NOMO-1 treated with dmso at 0.1 percent for 144 hours (cell line): ENCODE measurements around the gene CD177.
"Not testable (repeated sequence)": the region's sequence is repeated elsewhere in the genome, so short reads cannot be mapped to it uniquely, and the experiment has no call there.

Source experiments
- DNase-seq: peaks from one replicate; lab custom pipeline; 2025; ENCODE audit not compliant: unreplicated experiment; lab: John Stamatoyannopoulos, UW

Gene CD177

DNA sequence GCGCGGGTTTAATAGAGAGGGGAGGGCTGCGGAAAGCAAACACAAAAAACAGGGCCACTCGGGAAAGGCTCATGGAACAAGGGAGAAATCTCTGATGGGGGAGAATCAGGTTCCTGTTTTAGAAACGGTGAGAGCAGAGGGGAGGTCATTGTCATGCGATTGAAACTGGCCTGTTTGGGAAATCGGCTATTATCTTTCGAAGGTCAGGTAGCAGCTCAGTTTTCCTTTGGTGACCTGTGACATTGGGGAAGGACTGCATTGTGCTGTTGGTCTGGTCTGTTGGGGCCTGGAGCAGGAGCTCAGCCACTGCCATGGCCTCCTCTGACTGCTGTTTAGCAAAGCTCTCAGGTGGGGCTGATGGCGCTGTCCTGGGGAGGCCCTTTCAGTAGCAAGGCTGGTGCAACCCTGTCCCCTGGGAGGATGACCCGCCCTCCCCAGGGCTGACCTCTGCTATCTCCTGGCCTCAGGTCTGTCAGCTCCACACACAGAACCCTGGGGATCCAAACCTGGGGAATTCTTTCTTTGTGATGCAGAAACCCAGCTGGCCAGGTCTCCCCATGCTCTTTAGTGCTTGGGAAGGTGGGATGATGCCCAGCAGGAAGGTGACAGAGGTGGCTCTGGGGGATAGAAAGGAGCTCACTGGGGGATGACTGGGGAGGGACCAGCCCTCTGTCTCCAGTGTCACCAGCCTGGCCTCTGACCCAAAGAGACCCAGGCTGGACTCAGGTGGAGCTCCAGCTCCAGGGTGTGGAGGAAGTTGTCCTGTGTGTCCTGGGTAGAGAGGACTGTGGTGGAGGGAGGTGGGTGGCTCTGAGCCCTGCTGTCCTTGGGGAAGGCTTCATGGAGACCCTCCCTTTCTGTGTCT, 21.2 kb upstream of the CD177 start:
- DNase-seq: no peak

DNA sequence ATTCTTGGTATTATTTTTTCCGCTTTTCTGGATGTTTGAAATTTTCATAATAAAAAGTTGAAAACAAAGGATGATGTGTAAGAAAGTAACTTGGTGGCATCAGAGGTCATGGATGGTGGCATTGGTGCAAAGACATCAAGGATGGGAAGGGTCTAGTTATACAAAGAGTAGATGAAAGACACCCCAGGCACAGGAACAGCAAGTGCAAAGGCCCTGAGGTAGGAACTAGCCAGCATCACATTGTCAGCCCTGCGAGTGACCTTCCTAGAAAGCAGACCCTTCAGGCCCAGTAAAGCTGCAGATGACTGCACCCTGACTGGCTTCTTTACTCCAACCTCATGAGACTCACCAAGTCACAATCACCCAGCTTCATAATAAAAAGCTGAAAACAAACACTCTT, 17.0 kb upstream of the CD177 start:
- not testable (repeated sequence) for DNase-seq

DNA sequence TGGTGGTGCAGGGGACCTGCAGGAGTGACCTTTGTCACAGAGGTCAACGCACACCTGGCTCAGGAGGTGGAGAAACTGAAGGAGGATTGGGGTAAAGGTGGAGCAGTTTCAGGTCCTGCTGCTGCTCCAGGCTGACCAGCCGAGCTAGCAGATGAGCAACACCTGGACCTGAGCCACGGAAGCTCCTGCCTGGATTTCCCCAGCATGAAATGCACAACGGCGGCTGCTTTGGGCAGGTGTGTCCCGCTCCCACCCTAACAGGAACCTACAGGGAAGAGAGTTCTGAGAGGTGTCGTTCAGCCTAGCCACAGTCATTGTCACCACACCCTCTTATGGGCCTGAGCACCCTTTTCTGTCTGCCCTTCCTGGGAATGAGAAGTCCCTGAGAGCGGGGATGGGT, 15.7 kb upstream of the CD177 start:
- no peak for DNase-seq

DNA sequence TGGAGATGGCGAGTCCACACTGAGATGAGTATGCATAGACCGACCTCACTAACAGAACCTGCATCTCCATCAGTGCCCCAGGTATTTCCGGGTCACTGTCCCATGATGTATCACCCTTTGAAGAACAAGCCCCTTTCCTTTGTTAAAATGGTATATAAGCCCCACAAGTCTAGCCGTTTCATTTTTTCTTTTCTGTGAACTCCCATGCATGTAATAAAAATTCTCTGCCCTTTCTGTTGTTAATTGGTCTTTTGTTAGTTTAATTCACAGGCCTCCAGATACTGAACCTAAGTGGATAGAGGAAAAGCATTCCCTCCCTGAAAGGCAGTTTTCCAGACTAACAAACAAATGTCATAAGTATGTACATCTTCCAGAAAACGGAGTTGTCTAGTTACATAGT, 15.0 kb upstream of the CD177 start:
- no peak for DNase-seq

DNA sequence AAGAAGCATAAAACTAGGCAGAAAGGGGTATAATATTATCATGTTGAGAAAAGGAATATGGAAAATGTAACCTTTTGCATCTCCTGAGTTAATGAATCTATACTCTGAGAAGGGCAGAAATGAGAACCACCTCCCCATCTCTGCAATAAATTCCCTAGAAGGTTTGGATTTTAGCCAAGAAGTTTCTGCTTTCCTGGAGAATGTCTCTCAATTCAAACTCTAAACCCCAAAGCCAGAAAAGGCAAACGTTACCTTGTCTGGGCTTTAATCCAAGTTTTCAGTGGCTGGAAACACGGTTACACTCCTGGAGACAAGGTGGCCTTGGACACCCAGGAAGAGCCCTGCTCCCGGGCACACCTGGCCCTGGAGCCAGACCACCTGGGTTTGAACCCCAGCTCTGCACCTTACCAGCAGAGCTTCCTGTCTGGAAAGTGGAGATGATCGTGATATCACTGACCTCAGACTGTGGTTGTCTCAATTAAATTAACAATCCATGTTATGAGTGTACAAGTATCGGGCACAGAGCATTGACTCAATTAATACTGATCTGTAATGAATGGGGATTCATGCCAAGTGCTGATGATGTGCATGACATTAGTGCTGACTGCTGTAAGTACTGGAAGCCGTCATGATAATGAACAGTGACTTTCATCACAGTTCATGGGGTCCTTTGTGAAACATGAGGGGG, 14.1 kb upstream of the CD177 start:
- not testable (repeated sequence) for DNase-seq

DNA sequence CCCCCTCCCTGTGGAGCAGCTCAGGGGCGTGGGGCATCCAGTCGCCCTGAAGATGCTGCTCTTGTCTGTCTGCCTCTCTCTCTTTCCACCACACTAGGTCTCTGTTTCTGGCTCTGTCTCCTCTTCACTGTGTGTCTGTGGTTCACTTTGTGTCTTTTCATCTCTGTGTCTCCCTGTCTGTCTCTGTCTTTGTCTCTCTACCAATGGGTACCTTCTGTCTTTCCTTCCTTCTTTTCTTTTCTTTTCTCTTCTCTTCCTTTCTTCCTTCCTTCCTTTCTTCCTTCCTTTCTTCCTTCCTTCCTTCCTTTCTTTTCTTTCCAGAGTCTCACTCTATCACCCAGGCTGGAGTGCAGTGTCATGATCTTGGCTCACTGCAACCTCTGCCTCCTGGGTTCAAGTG, 13.4 kb upstream of the CD177 start:
- not testable (repeated sequence) for DNase-seq

DNA sequence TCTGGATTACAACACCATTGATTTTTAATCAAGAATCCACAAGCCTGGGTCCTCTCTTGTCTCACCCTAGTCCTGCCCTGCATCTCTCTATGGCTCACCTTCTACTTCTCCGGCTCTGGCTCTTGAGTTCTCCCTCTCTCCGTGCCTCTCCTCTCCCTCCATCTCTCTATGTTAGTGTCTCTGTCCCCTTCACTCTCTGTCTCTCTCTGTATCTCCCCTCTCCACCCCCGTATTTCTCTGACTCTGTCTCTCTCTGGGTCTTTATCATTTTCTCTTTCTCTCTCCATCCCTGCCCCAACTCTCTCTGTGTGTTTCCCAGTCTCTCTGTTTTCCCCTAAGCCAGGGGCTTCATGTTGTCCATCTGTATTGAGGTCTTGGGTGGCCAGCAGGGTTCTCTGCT, 12.4 kb upstream of the CD177 start:
- not testable (repeated sequence) for DNase-seq

DNA sequence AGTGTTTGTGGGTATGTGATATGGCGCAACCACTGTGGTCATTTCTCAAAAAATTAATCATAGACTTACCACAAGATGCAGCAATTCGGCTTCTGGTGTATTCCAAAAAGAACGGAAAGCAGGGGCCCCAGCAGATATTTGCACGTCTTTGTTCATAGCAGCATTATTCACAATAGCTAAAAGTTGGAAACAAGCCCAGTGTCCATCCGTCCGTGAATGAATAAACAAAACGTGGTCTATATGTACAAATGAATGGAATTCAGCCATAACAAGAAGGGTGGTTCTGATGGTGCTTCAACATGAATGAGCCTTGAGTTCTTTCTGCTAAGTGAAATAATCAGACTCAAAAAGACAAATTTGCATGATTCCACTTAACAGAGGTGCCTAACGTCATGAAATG, 11.4 kb upstream of the CD177 start:
- peak; percentile 39 for DNase-seq

DNA sequence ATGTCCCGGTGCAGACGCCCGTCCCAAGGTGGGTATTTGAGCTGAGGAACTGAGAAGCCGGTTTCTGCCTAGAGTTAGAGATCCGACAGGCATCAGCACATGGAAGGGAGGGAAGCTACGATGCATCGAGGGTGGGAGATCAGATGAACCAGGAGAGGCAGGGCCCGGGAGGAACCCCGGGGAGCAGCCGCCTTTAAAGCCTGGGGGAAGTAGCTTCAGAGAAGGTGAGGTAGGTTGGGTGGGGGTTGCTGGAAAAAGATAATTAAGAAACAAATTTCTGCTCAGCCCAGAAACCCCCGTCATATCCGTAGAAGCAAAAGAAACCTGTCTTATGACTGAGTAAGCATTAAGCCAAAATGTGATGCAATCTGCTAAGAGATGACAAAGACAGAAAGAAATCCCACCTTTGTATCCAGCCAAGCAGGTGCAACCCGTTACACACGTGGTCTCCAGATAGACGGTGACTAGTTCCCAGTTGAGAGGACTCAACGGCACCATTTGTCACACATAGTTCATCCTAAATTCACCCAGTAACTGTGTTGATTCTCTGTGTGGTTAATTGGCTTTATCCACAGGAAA, 9.1 kb upstream of the CD177 start:
- not testable (repeated sequence) for DNase-seq

DNA sequence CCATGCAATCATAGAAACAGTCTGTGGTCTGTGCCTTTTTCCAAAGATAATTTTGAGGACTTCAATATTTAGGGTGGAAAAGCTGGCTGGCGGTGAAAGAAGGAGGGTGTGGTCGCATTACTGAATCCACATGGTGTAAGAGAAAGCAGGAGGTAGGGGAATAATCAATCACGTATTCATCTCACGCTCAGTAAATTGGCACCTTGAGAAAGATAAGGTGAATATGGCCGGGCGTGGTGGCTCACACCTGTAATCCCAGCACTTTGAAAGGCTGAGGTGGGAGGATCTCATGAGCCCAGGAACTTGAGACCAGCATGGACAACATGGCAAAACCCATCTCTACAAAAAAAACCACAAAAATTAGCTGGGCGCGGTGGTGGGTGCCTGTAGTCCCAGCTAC, 3.7 kb upstream of the CD177 start:
- not testable (repeated sequence) for DNase-seq

DNA sequence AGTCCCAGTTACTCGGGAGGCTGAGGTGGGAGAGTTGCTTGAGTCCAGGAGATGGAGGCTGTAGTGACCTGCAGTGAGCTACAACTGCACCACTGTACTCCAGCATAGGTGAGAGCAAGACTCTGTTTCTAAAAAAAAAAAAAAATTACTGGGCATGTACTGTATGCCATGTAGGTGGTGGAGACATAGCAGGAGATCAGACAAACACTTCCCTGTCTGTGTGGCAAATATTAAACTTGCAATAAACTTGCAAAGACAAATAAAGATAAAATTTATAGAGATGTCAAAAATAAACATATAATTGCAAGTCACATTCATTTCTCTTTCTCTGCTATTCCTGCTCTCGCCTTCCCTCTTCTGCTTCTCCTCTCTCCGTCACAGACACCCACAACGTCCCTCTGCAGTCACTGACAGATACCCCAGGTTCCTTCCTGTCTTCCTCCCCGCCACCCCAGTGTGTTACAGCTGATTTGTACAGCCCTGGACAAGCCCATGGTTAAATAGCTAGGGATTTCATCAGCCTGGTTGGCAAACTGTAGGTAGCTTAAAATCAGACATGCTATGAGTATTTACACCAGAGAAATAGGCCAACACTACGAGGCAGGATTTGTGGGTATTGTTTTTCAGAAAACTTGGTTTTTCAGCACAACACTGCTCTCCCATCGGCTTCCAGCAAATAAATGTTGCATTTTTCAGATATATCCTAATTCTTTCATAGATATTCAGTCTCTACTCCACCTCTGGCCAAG, 1.3 kb upstream of the CD177 start:
- peak; percentile 72 for DNase-seq

DNA sequence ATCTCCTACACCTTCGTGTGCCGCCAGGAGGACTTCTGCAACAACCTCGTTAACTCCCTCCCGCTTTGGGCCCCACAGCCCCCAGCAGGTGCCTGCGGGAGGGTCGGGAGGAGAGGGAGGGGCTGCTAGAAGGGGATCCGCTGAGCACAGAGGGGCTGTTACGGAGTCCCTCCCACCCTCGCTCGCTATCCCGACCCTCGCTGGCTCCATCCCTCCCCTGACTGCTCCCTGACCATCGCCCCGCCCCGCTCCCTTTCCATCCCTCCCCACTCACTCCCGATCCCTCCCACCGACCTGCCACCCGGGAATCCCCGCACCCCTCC, 780 bp downstream of the CD177 start:
- no peak for DNase-seq

DNA sequence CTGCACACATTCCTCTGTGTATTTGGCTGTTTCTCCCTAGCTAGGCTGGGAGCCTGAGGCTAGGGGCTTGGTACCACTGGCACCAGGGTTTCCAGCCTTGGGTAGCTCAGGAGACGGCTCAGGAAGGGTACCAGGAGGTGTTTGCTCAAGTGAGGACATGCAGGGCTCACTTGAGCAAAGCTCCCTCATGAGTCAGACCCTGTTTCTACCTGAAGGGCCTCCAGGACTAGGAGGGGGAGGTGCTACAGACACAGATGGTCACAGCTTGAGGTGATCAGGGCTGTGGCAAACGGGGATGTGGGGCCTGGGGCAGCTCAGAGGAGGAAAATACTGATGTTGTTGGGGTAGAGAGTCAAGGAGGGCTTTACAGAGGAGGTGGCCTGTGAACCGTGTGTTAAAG, 3.3 kb downstream of the CD177 start:
- not testable (repeated sequence) for DNase-seq

DNA sequence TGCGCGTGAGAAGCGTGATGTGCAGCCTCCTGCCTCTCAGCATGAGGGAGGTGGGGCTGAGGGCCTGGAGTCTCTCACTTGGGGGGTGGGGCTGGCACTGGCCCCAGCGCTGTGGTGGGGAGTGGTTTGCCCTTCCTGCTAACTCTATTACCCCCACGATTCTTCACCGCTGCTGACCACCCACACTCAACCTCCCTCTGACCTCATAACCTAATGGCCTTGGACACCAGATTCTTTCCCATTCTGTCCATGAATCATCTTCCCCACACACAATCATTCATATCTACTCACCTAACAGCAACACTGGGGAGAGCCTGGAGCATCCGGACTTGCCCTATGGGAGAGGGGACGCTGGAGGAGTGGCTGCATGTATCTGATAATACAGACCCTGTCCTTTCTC, 8.7 kb downstream of the CD177 start:
- DNase-seq: no peak

DNA sequence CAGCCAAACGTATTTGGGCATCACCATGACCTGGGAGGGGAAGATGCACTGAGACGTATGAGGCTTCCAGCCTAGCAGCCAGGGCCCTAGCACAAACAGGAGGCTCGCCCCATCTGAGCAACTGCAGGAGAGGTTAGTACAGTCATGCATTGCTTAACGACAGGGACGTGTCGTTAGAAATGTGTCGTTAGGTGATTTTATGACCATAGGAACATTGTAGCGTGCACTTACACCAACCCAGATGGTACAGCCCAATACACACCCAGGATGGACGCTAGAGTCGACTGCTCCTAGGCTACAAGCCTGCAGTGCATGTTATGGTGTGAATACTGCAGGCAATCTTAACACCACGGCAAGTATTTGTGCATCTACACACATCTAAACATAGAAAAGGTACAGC, 9.3 kb downstream of the CD177 start:
- peak; percentile 48 for DNase-seq

DNA sequence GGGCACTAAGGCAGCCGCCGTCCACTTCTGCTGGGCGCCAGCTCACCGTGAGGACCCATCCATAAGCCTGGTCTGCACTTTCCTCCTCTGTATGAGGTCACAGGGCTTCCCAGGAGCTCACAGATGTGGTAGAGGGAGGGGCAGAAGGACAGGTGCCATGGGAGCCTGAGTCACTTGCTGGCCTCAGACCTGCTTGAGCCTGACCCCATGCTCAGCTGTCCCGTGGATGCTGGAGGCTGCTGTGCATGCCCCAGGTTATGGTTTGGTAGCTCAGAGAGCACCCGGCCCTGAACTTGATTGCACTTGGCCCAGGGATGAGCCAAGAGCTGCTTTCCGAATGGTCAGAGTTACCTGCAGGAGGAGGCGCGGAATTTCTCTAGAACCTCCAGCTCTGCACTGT, 12.2 kb downstream of the CD177 start:
- DNase-seq: not testable (repeated sequence)

DNA sequence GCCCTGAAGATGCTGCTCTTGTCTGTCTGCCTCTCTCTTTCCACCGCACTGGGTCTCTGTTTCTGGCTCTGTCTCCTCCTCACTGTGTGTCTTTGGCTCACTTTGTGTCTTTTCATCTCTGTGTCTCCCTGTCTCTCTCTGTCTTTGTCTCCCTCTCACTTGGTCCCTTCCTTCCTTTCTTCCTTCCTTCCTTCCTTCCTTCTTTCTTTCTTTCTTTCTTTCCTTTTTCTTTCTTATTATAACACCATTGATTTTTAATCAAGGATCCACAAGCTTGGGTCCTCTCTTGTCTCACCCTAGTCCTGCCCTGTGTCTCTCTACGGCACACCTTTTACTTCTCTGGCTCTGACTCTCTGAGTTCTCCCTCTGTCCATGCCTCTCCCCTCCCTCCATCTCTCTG, 14.3 kb downstream of the CD177 start:
- no peak for DNase-seq

DNA sequence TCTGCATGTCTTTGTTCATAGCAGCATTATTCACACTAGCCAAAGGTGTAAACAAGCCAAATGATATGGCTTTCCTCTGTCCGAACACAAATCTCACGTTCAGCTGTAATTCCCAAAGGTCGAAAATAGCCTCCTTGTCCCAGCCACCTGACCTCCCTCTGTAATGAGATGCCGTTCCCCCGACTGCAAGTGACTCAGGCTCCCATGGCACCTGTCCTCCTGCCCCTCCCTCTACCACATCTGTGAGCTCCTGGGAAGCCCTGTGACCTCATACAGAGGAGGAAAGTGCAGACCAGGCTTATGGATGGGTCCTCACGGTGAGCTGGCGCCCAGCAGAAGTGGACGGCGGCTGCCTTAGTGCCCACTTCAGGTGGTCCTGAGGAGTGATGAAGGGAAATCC, 15.4 kb downstream of the CD177 start:
- DNase-seq: not testable (repeated sequence)

DNA sequence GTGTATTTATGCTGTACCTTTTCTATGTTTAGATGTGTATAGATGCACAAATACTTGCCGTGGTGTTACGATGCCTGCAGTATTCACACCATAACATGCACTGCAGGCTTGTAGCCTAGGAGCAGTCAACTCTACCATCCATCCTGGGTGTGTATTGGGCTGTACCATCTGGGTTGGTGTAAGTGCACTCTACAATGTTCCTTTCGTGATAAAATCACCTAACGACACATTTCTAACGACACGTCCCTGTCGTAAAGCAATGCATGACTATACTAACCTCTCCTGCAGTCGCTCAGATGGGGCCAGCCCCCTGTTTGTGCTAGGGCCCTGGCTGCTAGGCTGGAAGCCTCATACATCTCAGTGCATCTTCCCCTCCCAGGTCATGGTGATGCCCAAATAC, 18.4 kb downstream of the CD177 start:
- no peak for DNase-seq

DNA sequence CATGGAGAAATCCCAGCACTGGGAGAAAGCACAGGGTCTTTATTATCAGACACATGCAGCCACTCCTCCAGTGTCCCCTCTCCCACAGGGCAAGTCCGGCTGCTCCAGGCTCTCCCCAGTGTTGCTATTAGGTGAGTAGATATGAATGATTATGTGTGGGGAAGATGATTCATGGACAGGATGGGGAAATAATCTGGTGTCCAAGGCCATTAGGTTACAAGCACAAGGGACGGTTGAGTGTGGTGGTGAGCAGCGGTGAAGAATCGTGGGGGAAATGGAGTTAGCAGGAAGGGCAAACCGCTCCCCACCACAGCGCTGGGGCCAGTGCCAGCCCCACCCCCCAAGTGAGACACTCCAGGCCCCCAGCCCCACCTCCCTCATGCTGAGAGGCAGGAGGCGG, 19.0 kb downstream of the CD177 start:
- DNase-seq: peak; percentile 94

DNA sequence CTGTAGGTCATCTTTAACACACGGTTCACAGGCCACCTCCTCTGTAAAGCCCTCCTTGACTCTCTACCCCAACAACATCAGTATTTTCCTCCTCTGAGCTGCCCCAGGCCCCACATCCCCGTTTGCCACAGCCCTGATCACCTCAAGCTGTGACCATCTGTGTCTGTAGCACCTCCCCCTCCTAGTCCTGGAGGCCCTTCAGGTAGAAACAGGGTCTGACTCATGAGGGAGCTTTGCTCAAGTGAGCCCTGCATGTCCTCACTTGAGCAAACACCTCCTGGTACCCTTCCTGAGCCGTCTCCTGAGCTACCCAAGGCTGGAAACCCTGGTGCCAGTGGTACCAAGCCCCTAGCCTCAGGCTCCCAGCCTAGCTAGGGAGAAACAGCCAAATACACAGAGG, 24.1 kb downstream of the CD177 start:
- not testable (repeated sequence) for DNase-seq

DNA sequence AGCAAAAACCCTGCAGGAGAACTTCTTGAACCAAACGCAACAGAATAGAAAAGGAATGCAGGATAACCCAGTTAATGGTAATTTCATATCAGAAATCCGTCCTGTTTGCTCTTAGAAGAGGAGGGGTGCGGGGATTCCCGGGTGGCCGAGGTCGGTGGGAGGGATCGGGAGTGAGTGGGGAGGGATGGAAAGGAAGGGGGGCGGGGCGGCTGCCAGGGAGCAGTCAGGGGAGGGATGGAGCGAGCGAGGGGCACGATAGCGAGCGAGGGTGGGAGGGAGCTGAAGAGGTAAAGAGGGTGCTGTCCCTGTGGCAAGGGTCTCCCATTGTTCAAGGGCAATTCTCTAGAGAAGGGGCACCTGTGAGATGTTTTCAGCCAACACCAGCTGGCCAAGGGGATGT, 26.5 kb downstream of the CD177 start:
- no peak for DNase-seq
